ENCODE data around the gene GNMT. TPM values are rescaled to one million over a fixed set of nuclear protein-coding genes. Genes with fewer than 3 reads are reported as not detected.

The GNMT gene
- total RNA-seq, 5 donors from 2014 or later (not counting 1 experiment from before 2014, with no cell fraction given) = 0.93 to 3.4 (median 1.3) TPM

DNA sequence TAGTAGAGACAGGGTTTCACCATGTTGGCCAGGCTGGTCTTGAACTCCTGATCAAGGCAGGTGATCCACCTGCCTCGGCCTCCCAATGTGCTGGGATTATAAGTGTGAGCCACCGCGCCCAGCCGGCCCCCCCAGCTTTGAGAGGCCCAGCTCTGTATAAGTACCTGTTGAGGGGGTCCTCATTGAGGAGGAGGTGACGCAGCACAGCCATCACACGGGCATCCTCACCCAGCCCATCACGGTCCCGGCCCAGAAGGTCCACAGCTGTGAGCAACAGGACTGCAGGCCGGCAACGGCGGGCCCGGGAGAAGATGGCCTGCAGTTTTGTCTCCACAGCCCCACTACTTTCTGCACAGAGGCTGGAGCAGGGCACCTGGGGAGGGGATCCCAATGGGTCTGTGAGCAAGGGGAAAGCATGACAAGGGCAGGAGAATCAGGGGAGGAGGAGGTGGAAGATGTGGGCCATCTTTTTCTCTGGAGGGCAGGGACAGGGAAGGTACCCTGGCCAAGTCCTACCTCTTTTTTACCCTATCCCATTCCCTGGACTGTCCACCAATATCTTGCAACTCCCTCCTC, 7.7 kb downstream of the GNMT start:
- no peak for ATAC-seq (replicated peaks in 1 of 4)
- Mint-ChIP-seq H3K4me3 (no peak overlapping the region), H3K27ac (no peak overlapping the region), H3K27me3 (no peaks in the 10 kb centered on the region), H3K9me3 (no peaks in the 10 kb centered on the region), H3K36me3 (peaks cover 24% of the 10 kb centered on the region), H3K4me1 (no peaks in the 10 kb centered on the region)
- H3K4me3 ChIP-seq (ENCODE audit: control insufficient read depth in 1 of 2, extremely low read depth in 1 of 2, low read length in 1 of 2) = no peak overlapping the region
- H3K27me3 ChIP-seq (replicated peaks in 1 of 2; ENCODE audit: control insufficient read depth in 2 of 2, extremely low read depth in 1 of 2, insufficient read depth in 2 of 2, low read length in 1 of 2) = no peaks in the 10 kb centered on the region
- CTCF ChIA-PET = interaction anchor here in 1 of 2 donors (0.9 kb wide), 1 partner anchor 10 kb away, joined by 3 read pairs; no protein-coding TSS in a partner anchor
- POLR2A ChIA-PET = no interaction called here
- peaks cover 6 to 65% of the 10 kb centered on the region in 2 donors for H3K36me3 ChIP-seq (ENCODE audit: control insufficient read depth in 2 of 2, extremely low read depth in 1 of 2, insufficient read depth in 1 of 2, low read length in 1 of 2)
- no peak for DNase-seq
- WGBS (ENCODE audit: insufficient coverage) = 85% methylated on average over 2 of the region's 12 CpGs
- H3K9me3 ChIP-seq = no peaks in the 10 kb centered on the region
- H3K4me1 ChIP-seq (ENCODE audit: control insufficient read depth in 1 of 2, extremely low read depth in 1 of 2, insufficient read depth in 2 of 2, low read length in 2 of 2) = no peaks in the 10 kb centered on the region
- no peak overlapping the region for H3K27ac ChIP-seq (ENCODE audit: low read length)

DNA sequence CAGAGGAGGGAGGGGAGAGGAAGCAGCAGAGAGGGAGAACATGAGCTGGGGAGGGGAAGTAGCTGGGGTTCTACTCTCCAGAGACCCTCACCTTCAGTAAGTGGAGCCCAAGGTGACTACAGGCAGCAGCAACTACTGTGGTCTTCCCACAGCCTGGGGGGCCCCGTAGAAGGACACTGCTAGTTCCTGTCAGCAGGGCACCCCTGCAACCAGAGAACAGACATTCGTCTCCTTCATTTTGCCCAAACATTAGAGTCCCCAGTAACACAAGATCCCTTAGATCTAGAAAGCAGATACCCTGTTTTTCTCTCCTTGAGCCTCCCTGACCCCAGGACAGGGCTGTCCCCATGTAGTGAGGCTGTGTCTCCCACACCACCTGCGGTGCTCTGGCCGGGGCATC, 8.2 kb downstream of the GNMT start:
- peaks cover 6 to 66% of the 10 kb centered on the region in 2 donors for H3K36me3 ChIP-seq (ENCODE audit: control insufficient read depth in 2 of 2, extremely low read depth in 1 of 2, insufficient read depth in 1 of 2, low read length in 1 of 2)
- no peak for ATAC-seq (replicated peaks in 1 of 4)
- no peak overlapping the region for H3K27ac Mint-ChIP-seq

DNA sequence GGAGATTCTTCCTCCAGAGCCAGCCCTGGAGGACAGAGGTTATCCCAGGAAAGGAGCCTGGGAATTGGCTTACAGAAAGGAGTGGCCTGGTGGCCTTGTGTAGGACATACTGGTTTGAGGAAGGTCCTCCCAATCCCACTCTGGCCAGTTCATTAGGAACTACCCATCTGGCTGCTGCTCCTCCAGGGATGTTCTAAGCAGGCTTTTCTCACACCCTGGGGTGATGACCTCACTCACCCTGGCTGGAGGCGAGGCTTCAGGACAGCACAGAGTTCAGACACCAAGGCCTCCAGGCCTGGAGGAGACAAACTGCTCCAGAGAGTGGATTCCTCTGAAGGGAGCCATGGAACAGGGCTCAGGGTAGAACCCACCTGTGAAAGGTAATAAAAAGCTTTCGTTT, 8.9 kb downstream of the GNMT start:
- no peak overlapping the region for H3K27ac ChIP-seq (ENCODE audit: low read length)
- no peaks in the 10 kb centered on the region for H3K27me3 Mint-ChIP-seq
- H3K36me3 Mint-ChIP-seq = peaks cover 24% of the 10 kb centered on the region
- CTCF ChIA-PET = no interaction called here
- no peak overlapping the region for H3K27ac Mint-ChIP-seq
- no peaks in the 10 kb centered on the region for H3K9me3 ChIP-seq
- ATAC-seq (replicated peaks in 1 of 4) (no peak), DNase-seq (no peak)
- H3K27me3 ChIP-seq (replicated peaks in 1 of 2; ENCODE audit: control insufficient read depth in 2 of 2, extremely low read depth in 1 of 2, insufficient read depth in 2 of 2, low read length in 1 of 2) = no peaks in the 10 kb centered on the region
- no peaks in the 10 kb centered on the region for H3K9me3 Mint-ChIP-seq
- no peak overlapping the region for H3K4me3 Mint-ChIP-seq
- H3K4me1 Mint-ChIP-seq = peaks cover 0 to 4% (median 4%) of the 10 kb centered on the region in 3 donors
- H3K36me3 ChIP-seq (ENCODE audit: control insufficient read depth in 2 of 2, extremely low read depth in 1 of 2, insufficient read depth in 1 of 2, low read length in 1 of 2) = peaks cover 6 to 64% of the 10 kb centered on the region in 2 donors
- POLR2A ChIA-PET = no interaction called here
- no peaks in the 10 kb centered on the region for H3K4me1 ChIP-seq (ENCODE audit: control insufficient read depth in 1 of 2, extremely low read depth in 1 of 2, insufficient read depth in 2 of 2, low read length in 2 of 2)
- no peak overlapping the region for H3K4me3 ChIP-seq (ENCODE audit: control insufficient read depth in 1 of 2, extremely low read depth in 1 of 2, low read length in 1 of 2)
- 100% methylated on average over 1 of the region's 2 CpGs for WGBS (ENCODE audit: insufficient coverage)

More for the DNA sequence above, 8.2 kb downstream of the GNMT start:
- Histone ChIP-seq H3K9me3 (no peaks in the 10 kb centered on the region), H3K4me1 (ENCODE audit: control insufficient read depth in 1 of 2, extremely low read depth in 1 of 2, insufficient read depth in 2 of 2, low read length in 2 of 2) (no peaks in the 10 kb centered on the region), H3K27me3 (replicated peaks in 1 of 2; ENCODE audit: control insufficient read depth in 2 of 2, extremely low read depth in 1 of 2, insufficient read depth in 2 of 2, low read length in 1 of 2) (no peaks in the 10 kb centered on the region), H3K4me3 (ENCODE audit: control insufficient read depth in 1 of 2, extremely low read depth in 1 of 2, low read length in 1 of 2) (no peak overlapping the region), H3K27ac (ENCODE audit: low read length) (no peak overlapping the region)
- peaks cover 25% of the 10 kb centered on the region for H3K36me3 Mint-ChIP-seq
- CTCF ChIA-PET = interaction anchor here in 1 of 2 donors (0.9 kb wide), 1 partner anchor 10 kb away, joined by 3 read pairs; no protein-coding TSS in a partner anchor
- POLR2A ChIA-PET = no interaction called here
- no peak overlapping the region for H3K4me3 Mint-ChIP-seq
- 90% methylated on average over 2 of the region's 4 CpGs for WGBS (ENCODE audit: insufficient coverage)
- H3K4me1 Mint-ChIP-seq = peaks cover 0 to 1% (median under 1%) of the 10 kb centered on the region in 3 donors
- H3K27me3 Mint-ChIP-seq = no peaks in the 10 kb centered on the region
- DNase-seq = no peak
- H3K9me3 Mint-ChIP-seq = no peaks in the 10 kb centered on the region

DNA sequence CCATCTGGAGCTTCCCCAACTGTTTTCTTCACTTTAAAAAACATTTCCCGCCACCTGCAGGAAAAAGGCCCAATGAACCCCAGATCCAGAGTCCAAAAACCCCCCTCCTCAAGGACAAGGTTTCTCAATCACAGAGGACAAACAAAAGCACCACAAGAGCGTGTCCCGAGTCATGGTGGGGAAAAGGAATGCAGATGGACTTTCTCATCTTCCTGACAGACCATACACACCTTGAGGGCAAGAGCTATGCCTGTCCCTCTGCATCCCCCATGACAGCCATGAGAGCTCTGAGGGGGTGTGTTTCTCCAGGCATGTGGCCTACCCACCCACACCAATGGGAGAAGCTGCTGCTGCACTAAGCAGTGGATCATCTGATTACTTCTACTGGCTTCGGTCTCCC, 9.4 kb downstream of the GNMT start:
- Mint-ChIP-seq H3K4me3 (no peak overlapping the region), H3K9me3 (no peaks in the 10 kb centered on the region), H3K36me3 (peaks cover 19% of the 10 kb centered on the region), H3K4me1 (peaks cover 0 to 7% (median 5%) of the 10 kb centered on the region in 3 donors), H3K27ac (no peak overlapping the region), H3K27me3 (no peaks in the 10 kb centered on the region)
- WGBS (ENCODE audit: insufficient coverage) = no CpG with 5 or more reads among the region's 4 CpGs
- no peaks in the 10 kb centered on the region for H3K27me3 ChIP-seq (replicated peaks in 1 of 2; ENCODE audit: control insufficient read depth in 2 of 2, extremely low read depth in 1 of 2, insufficient read depth in 2 of 2, low read length in 1 of 2)
- ATAC-seq (replicated peaks in 1 of 4) (no peak), DNase-seq (no peak)
- H3K27ac ChIP-seq (ENCODE audit: low read length) = no peak overlapping the region
- CTCF ChIA-PET = no interaction called here
- no peaks in the 10 kb centered on the region for H3K9me3 ChIP-seq
- peaks cover 0 to 2% of the 10 kb centered on the region in 2 experiments for H3K4me1 ChIP-seq (ENCODE audit: control insufficient read depth in 1 of 2, extremely low read depth in 1 of 2, insufficient read depth in 2 of 2, low read length in 2 of 2)
- POLR2A ChIA-PET = no interaction called here
- peaks cover 3 to 63% of the 10 kb centered on the region in 2 donors for H3K36me3 ChIP-seq (ENCODE audit: control insufficient read depth in 2 of 2, extremely low read depth in 1 of 2, insufficient read depth in 1 of 2, low read length in 1 of 2)
- no peak overlapping the region for H3K4me3 ChIP-seq (ENCODE audit: control insufficient read depth in 1 of 2, extremely low read depth in 1 of 2, low read length in 1 of 2)

DNA sequence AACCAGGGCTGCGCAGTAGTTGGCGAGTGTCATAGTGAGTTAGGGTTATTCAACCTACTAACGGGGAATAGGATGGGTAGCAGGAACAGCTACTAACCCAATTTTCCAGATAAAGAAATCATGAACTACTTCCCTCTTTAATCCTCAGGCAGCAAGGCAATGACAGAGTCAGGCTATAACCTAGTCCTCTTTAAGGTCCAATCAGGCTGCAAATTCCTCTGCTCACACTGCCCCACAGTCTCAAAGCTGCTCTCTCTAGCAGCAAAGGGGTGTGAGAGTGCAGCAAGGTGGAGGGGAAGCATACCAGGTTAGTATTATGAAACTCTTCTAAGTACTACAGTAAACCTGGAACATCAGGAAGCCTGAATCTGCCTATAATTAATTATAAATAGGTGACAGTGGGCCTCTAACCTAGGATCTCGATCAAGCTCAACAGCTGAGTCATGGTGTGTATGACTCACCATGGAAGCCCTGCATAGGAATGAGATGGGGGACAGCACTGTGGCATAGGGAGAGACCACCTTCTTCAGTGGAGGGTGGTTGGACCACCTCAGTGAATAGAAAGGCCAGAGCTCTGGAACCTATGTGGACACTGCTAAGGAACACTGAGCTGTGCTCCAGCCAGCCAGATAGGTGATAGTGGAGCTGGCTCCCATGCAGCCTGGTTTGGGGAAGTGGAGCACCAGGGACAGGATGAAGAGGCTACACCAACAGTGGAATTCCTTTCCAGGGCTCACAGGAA, 10.5 kb downstream of the GNMT start:
- Mint-ChIP-seq H3K4me3 (no peak overlapping the region), H3K36me3 (peaks cover 14% of the 10 kb centered on the region), H3K4me1 (peaks cover 8 to 12% (median 11%) of the 10 kb centered on the region in 3 donors), H3K9me3 (no peaks in the 10 kb centered on the region), H3K27me3 (no peaks in the 10 kb centered on the region), H3K27ac (no peak overlapping the region)
- DNase-seq = no peak
- Histone ChIP-seq H3K27me3 (replicated peaks in 1 of 2; ENCODE audit: control insufficient read depth in 2 of 2, extremely low read depth in 1 of 2, insufficient read depth in 2 of 2, low read length in 1 of 2) (no peaks in the 10 kb centered on the region), H3K36me3 (ENCODE audit: control insufficient read depth in 2 of 2, extremely low read depth in 1 of 2, insufficient read depth in 1 of 2, low read length in 1 of 2) (peaks cover 2 to 57% of the 10 kb centered on the region in 2 donors), H3K27ac (ENCODE audit: low read length) (no peak overlapping the region), H3K4me3 (ENCODE audit: control insufficient read depth in 1 of 2, extremely low read depth in 1 of 2, low read length in 1 of 2) (no peak overlapping the region), H3K4me1 (ENCODE audit: control insufficient read depth in 1 of 2, extremely low read depth in 1 of 2, insufficient read depth in 2 of 2, low read length in 2 of 2) (peaks cover 2 to 9% of the 10 kb centered on the region in 2 experiments), H3K9me3 (no peaks in the 10 kb centered on the region)
- ChIA-PET CTCF (no interaction called here), POLR2A (interaction anchor here in 1 of 2 donors (1.0 kb wide), 1 partner anchor 13 kb away, joined by 3 read pairs; the partner anchor contains the start of gene PPP2R5D)
- no peak for ATAC-seq (replicated peaks in 1 of 4)
- WGBS (ENCODE audit: insufficient coverage) = no CpG with 5 or more reads among the region's 4 CpGs

DNA sequence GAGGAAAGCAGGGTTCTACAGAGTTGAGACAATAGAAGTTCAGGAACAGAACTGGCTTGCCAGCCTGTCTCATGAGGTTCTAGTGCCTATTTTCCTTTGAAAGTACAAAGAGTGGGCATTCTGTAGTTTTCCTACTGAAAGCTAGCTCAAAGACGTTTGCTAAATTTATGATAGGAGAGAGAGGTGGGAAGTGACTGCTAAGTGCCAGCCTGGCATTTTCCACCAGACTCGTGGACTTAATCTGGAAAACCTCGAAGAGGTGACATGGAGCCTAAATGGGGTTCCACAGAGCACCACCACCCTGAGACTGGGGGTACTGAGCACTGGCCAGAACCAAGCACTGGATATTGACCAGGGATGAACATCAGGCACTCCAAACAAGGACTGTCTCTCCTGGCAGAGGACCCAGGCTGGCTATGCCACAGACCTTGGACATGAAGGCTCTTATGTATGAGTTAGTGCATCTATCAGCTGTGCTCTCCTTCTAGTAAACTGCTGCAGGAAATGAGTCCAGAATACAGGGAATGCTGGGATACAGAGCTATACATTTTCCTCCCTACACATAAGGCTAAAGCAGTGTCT, 11.3 kb downstream of the GNMT start:
- Histone ChIP-seq H3K4me1 (ENCODE audit: control insufficient read depth in 1 of 2, extremely low read depth in 1 of 2, insufficient read depth in 2 of 2, low read length in 2 of 2) (peaks cover 4 to 12% of the 10 kb centered on the region in 2 experiments), H3K9me3 (no peaks in the 10 kb centered on the region), H3K4me3 (ENCODE audit: control insufficient read depth in 1 of 2, extremely low read depth in 1 of 2, low read length in 1 of 2) (no peak overlapping the region), H3K36me3 (ENCODE audit: control insufficient read depth in 2 of 2, extremely low read depth in 1 of 2, insufficient read depth in 1 of 2, low read length in 1 of 2) (peaks cover 2 to 49% of the 10 kb centered on the region in 2 donors), H3K27ac (ENCODE audit: low read length) (no peak overlapping the region), H3K27me3 (replicated peaks in 1 of 2; ENCODE audit: control insufficient read depth in 2 of 2, extremely low read depth in 1 of 2, insufficient read depth in 2 of 2, low read length in 1 of 2) (no peaks in the 10 kb centered on the region)
- Mint-ChIP-seq H3K36me3 (peaks cover 11% of the 10 kb centered on the region), H3K4me3 (no peak overlapping the region), H3K4me1 (peaks cover 15 to 19% (median 17%) of the 10 kb centered on the region in 3 donors), H3K27me3 (no peaks in the 10 kb centered on the region), H3K27ac (no peak overlapping the region), H3K9me3 (no peaks in the 10 kb centered on the region)
- CTCF ChIA-PET = no interaction called here
- ATAC-seq (replicated peaks in 1 of 4) (no peak), DNase-seq (no peak)
- WGBS (ENCODE audit: insufficient coverage) = 87% methylated on average over 3 of the region's 3 CpGs
- POLR2A ChIA-PET = interaction anchor here in 1 of 2 donors (0.6 kb wide), 1 partner anchor 398 kb away, joined by 9 read pairs; the partner anchor contains the start of gene ZNF318

All from T-cell (primary cell).